HepG2 (cell line): Measurements from ENCODE around the gene YAP1. TPM values are rescaled to one million over a fixed set of nuclear protein-coding genes. Genes with fewer than 3 reads are reported as not detected.
A peak's percentile ranks its signal among the peaks of the same experiment; 100 is the strongest.

Experiments
- CCAR2 ChIP-seq: fragments of 200-400 bp; formaldehyde crosslinking; optimal IDR thresholded peaks from 2 replicates; pipeline ENCODE3; 2018; ENCODE audit warnings: low read depth, mild to moderate bottlenecking, low read length, moderate library complexity
- DZIP1 ChIP-seq: sonication (generic); formaldehyde crosslinking; IDR thresholded peaks from 2 replicates; pipeline ENCODE4 v1.5.0; 2020; ENCODE audit warnings: mild to moderate bottlenecking, missing genetic modification reagents
- HNF4A ChIP-seq: sonication (generic); formaldehyde crosslinking; IDR thresholded peaks from 2 replicates; pipeline ENCODE4 v1.4.0; 2020; ENCODE audit warnings: missing genetic modification reagents
- KLF16 ChIP-seq, 2 experiments: sonication (generic) in 1 of 2; formaldehyde crosslinking in 1 of 2; IDR thresholded peaks; 2 replicates each; pipeline versions ENCODE4 v1.6.1 to v1.8.0; 2016 to 2023; ENCODE audit warnings: missing genetic modification reagents in 2 of 2, missing compliant biosample characterization in 1 of 2
- MEIS2 ChIP-seq: sonication (generic); formaldehyde crosslinking; IDR thresholded peaks from 2 replicates; pipeline ENCODE4 v1.9.0; 2021; ENCODE audit warnings: mild to moderate bottlenecking, missing genetic modification reagents
- ZNF12 ChIP-seq: sonication (generic); formaldehyde crosslinking; IDR thresholded peaks from 2 replicates; pipeline ENCODE4 v1.5.0; 2020; ENCODE audit warnings: missing genetic modification reagents
- polyA plus RNA-seq, 8 experiments: library from polyadenylated mRNA; depleted of rRNA in 3 of 8; stranded (reverse) in 7 of 8; unstranded in 1 of 8; fragments of >200 nt; fragmentation: Illumina TruSeq in 4 of 8; extraction: Trizol in 4 of 8; gene quantifications; 2 replicates each; pipeline versions ENCODE4 v1.2.1 to v1.2.3, GENCODE V29; 2011 to 2016; ENCODE audit warnings: low read depth in 4 of 8, missing spikeins in 1 of 8, mixed read lengths in 1 of 8; ENCODE audit not compliant: insufficient read depth in 1 of 8
- total RNA-seq, 5 experiments: library from RNA; depleted of rRNA; stranded (reverse); fragments of >200 nt; fragmentation: Illumina TruSeq; extraction: Trizol; gene quantifications; 2 replicates each; pipeline ENCODE4 v1.2.3, GENCODE V29; 2016; ENCODE audit warnings: low read depth in 1 of 5
- TF ChIP-seq, protein P1 (sequence below): sonication (generic); formaldehyde crosslinking; IDR thresholded peaks from 2 replicates; pipeline ENCODE4 v1.5.0; 2020; ENCODE audit warnings: mild to moderate bottlenecking, missing genetic modification reagents, moderate library complexity
- TF ChIP-seq, protein P2 (sequence below): sonication (generic); formaldehyde crosslinking; IDR thresholded peaks from 2 replicates; pipeline ENCODE4 v1.5.1; 2020; ENCODE audit warnings: missing genetic modification reagents, mild to moderate bottlenecking, borderline replicate concordance

YAP1 gene
- total and polyA plus RNA-seq, 2 of the 13 experiments (the other 11 are each of a cell fraction or from before 2014, with no cell fraction given) = 59.5 to 91.0 TPM

DNA sequence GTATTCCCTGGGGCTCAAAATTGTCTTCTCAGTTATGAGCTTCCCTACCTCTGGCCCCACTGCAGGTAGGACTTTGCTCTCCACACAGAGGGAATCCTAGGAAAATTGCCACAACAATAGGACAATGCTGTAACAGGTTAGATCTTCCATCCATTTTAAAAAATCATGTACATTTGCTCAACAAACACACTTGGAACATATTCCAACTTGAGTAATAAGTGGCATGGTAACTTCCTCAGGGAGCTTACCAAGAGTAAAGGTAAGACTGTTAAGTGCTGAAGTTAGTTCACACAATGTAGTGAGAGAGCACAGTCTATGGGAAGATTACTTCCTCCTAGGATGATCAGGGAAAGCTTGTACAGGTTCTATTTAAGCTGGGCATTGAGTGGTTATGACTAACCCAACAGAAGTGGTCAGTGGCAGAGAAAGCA, 128.2 kb downstream of the YAP1 start (continued):
- TF ChIP-seq ZNF12 (CRISPR knock-in tag) (no peak), MEIS2 (no peak), CCAR2 (no peak), HNF4A (CRISPR knock-in tag) (peak; percentile 81), DZIP1 (no peak), KLF16 (CRISPR knock-in tag; IDR thresholded peaks at IDR 0.05) (no peak)
- TF ChIP-seq, protein P1, sequence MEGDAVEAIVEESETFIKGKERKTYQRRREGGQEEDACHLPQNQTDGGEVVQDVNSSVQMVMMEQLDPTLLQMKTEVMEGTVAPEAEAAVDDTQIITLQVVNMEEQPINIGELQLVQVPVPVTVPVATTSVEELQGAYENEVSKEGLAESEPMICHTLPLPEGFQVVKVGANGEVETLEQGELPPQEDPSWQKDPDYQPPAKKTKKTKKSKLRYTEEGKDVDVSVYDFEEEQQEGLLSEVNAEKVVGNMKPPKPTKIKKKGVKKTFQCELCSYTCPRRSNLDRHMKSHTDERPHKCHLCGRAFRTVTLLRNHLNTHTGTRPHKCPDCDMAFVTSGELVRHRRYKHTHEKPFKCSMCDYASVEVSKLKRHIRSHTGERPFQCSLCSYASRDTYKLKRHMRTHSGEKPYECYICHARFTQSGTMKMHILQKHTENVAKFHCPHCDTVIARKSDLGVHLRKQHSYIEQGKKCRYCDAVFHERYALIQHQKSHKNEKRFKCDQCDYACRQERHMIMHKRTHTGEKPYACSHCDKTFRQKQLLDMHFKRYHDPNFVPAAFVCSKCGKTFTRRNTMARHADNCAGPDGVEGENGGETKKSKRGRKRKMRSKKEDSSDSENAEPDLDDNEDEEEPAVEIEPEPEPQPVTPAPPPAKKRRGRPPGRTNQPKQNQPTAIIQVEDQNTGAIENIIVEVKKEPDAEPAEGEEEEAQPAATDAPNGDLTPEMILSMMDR = no peak
- TF ChIP-seq, protein P2, sequence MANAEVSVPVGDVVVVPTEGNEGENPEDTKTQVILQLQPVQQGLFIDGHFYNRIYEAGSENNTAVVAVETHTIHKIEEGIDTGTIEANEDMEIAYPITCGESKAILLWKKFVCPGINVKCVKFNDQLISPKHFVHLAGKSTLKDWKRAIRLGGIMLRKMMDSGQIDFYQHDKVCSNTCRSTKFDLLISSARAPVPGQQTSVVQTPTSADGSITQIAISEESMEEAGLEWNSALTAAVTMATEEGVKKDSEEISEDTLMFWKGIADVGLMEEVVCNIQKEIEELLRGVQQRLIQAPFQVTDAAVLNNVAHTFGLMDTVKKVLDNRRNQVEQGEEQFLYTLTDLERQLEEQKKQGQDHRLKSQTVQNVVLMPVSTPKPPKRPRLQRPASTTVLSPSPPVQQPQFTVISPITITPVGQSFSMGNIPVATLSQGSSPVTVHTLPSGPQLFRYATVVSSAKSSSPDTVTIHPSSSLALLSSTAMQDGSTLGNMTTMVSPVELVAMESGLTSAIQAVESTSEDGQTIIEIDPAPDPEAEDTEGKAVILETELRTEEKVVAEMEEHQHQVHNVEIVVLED (CRISPR knock-in tag) = no peak
